H9 (cell line): ENCODE data around the gene HECW1. TPM values are rescaled to one million over a fixed set of nuclear protein-coding genes. Genes with fewer than 3 reads are reported as not detected.

ENCODE experiments used
- DNase-seq: peaks from one replicate; pipeline ENCODE4 v3.0.0-alpha.2; 2017
- H2AFZ ChIP-seq: one replicate; pipeline ENCODE4 v1.6.1; 2013; ENCODE audit warnings: mild to moderate bottlenecking, low read length, control low read depth, moderate library complexity
- H2AK5ac ChIP-seq: 2 replicates; pipeline ENCODE4 v1.6.1; 2013; ENCODE audit warnings: low read length, control low read depth, mixed read lengths; ENCODE audit not compliant: insufficient read length
- H2BK120ac ChIP-seq: one replicate; pipeline ENCODE4 v1.6.1; 2013; ENCODE audit warnings: low read depth, mild to moderate bottlenecking, low read length, control low read depth, inconsistent platforms; ENCODE audit not compliant: poor library complexity, severe bottlenecking
- H2BK12ac ChIP-seq: 2 replicates; pipeline ENCODE4 v1.6.1; 2013; ENCODE audit warnings: low read length, control low read depth, mixed read lengths, low read depth; ENCODE audit not compliant: insufficient read length
- H2BK15ac ChIP-seq: 2 replicates; pipeline ENCODE4 v1.6.1; 2013; ENCODE audit warnings: low read depth, low read length, control low read depth
- H2BK20ac ChIP-seq: one replicate; pipeline ENCODE4 v1.6.1; 2013; ENCODE audit warnings: low read depth, mild to moderate bottlenecking, low read length, control low read depth, inconsistent platforms; ENCODE audit not compliant: poor library complexity, severe bottlenecking
- H2BK5ac ChIP-seq: 2 replicates; pipeline ENCODE4 v1.6.1; 2013; ENCODE audit warnings: low read length, control low read depth, mixed read lengths; ENCODE audit not compliant: insufficient read length
- H3K14ac ChIP-seq: 2 replicates; pipeline ENCODE4 v1.6.1; 2013; ENCODE audit warnings: low read length, control low read depth; ENCODE audit not compliant: insufficient read depth
- H3K18ac ChIP-seq: 2 replicates; pipeline ENCODE4 v1.6.1; 2013; ENCODE audit warnings: low read depth, mild to moderate bottlenecking, mixed read lengths, low read length, control low read depth; ENCODE audit not compliant: insufficient read length
- H3K23ac ChIP-seq: 2 replicates; pipeline ENCODE4 v1.6.1; 2013; ENCODE audit warnings: low read length, control low read depth, mixed read lengths, low read depth; ENCODE audit not compliant: insufficient read length
- H3K23me2 ChIP-seq: 2 replicates; pipeline ENCODE4 v1.6.1; 2013; ENCODE audit warnings: low read depth, mild to moderate bottlenecking, mixed read lengths, low read length, control low read depth; ENCODE audit not compliant: insufficient read length, poor library complexity, severe bottlenecking
- H3K27ac ChIP-seq: 2 replicates; pipeline ENCODE4 v1.5.1; 2013; ENCODE audit warnings: low read length, control low read depth, mixed read lengths, low read depth; ENCODE audit not compliant: insufficient read length
- H3K27me3 ChIP-seq: 2 replicates; pipeline ENCODE4 v1.6.1; 2013; ENCODE audit warnings: low read length, control low read depth, inconsistent platforms; ENCODE audit not compliant: insufficient read depth
- H3K4ac ChIP-seq: 2 replicates; pipeline ENCODE4 v1.6.1; 2013; ENCODE audit warnings: low read depth, mild to moderate bottlenecking, control low read depth, inconsistent platforms, low read length, moderate library complexity
- H3K4me1 ChIP-seq: 2 replicates; pipeline ENCODE4 v1.6.1; 2013; ENCODE audit warnings: low read length, control low read depth, inconsistent platforms; ENCODE audit not compliant: insufficient read depth
- H3K4me2 ChIP-seq: 2 replicates; pipeline ENCODE4 v1.6.1; 2013; ENCODE audit warnings: low read length, control low read depth, mixed read lengths; ENCODE audit not compliant: insufficient read length, insufficient read depth
- H3K56ac ChIP-seq: 2 replicates; pipeline ENCODE4 v1.6.1; 2013; ENCODE audit warnings: low read depth, mild to moderate bottlenecking, mixed read lengths, low read length, control low read depth; ENCODE audit not compliant: insufficient read length
- H3K79me1 ChIP-seq: 2 replicates; pipeline ENCODE4 v1.6.1; 2013; ENCODE audit warnings: low read depth, mild to moderate bottlenecking, moderate library complexity, low read length, control low read depth, inconsistent platforms; ENCODE audit not compliant: insufficient read depth, poor library complexity, severe bottlenecking
- H3K79me2 ChIP-seq: 2 replicates; pipeline ENCODE4 v1.6.1; 2013; ENCODE audit warnings: low read length, control low read depth, inconsistent platforms; ENCODE audit not compliant: insufficient read depth
- H3K9ac ChIP-seq: 2 replicates; pipeline ENCODE4 v1.6.1; 2013; ENCODE audit warnings: low read length, control low read depth, mixed read lengths; ENCODE audit not compliant: insufficient read length; ENCODE audit errors: extremely low read depth
- H3K9me3 ChIP-seq: one replicate; pipeline ENCODE4 v1.6.1; 2013; ENCODE audit warnings: low read depth, low read length, inconsistent platforms; ENCODE audit not compliant: control insufficient read depth
- H3T11ph ChIP-seq: one replicate; pipeline ENCODE4 v1.6.1; 2013; ENCODE audit warnings: mild to moderate bottlenecking, low read length, control low read depth, inconsistent platforms
- H4K20me1 ChIP-seq: one replicate; pipeline ENCODE4 v1.6.1; 2013; ENCODE audit not compliant: control insufficient read depth, insufficient read length, insufficient read depth
- H4K5ac ChIP-seq: 2 replicates; pipeline ENCODE4 v1.6.1; 2013; ENCODE audit warnings: low read depth, mild to moderate bottlenecking, mixed read lengths, low read length, control low read depth; ENCODE audit not compliant: insufficient read length
- H4K8ac ChIP-seq: replicated peaks from 2 replicates; pipeline ENCODE4 v1.6.1; 2013; ENCODE audit warnings: low read length, control low read depth, mixed read lengths, low read depth; ENCODE audit not compliant: insufficient read length
- H4K91ac ChIP-seq: 2 replicates; pipeline ENCODE4 v1.6.1; 2013; ENCODE audit warnings: low read depth, mild to moderate bottlenecking, moderate library complexity, mixed read lengths, low read length, control low read depth; ENCODE audit not compliant: insufficient read length
- H3K27ac Mint-ChIP-seq, 3 experiments: 2 replicates in 2 of 3; 3 replicates in 1 of 3; pipeline ENCODE4 v1.8.0; 2020 to 2021; ENCODE audit warnings: mixed read lengths in 3 of 3, mild to moderate bottlenecking in 1 of 3, moderate library complexity in 1 of 3
- H3K27me3 Mint-ChIP-seq: 2 replicates; pipeline ENCODE4 v1.8.0; 2021; ENCODE audit warnings: low read depth, mild to moderate bottlenecking, moderate library complexity, mixed read lengths
- H3K36me3 Mint-ChIP-seq, 3 experiments: 2 replicates in 2 of 3; 3 replicates in 1 of 3; pipeline ENCODE4 v1.8.0; 2020 to 2021; ENCODE audit warnings: low read depth in 3 of 3, mixed read lengths in 3 of 3; ENCODE audit not compliant: insufficient read depth in 1 of 3
- H3K4me1 Mint-ChIP-seq, 2 experiments: 2 replicates each; pipeline ENCODE4 v1.8.0; 2020; ENCODE audit warnings: mixed read lengths in 2 of 2
- H3K4me3 Mint-ChIP-seq, 2 experiments: 2 replicates in 1 of 2; 3 replicates in 1 of 2; pipeline ENCODE4 v1.8.0; 2020 to 2021; ENCODE audit warnings: mild to moderate bottlenecking in 2 of 2, mixed read lengths in 2 of 2, moderate library complexity in 1 of 2
- H3K9me3 Mint-ChIP-seq, 2 experiments: 2 replicates in 1 of 2; 3 replicates in 1 of 2; pipeline ENCODE4 v1.8.0; 2020; ENCODE audit warnings: mild to moderate bottlenecking in 2 of 2, mixed read lengths in 2 of 2, moderate library complexity in 1 of 2
- WGBS: extraction: QIAGEN DNeasy Blood & Tissue Kit; methylation state at CpG from one replicate; pipeline ENCODE4 v1.1.7; 2013; ENCODE audit warnings: missing lambda C conversion rate, low lambda C conversion rate, mixed read lengths; ENCODE audit not compliant: insufficient read length; ENCODE audit errors: extremely low coverage; 5-methylcytosine and 5-hydroxymethylcytosine counted together
- total RNA-seq: library from RNA; stranded (reverse); gene quantifications from 2 replicates; pipeline ENCODE4 v1.2.1, GENCODE V29; 2021
- TF ChIP-seq, protein P1 (sequence below): fragments of 200-600 bp; sonication (generic); conservative IDR thresholded peaks from 3 replicates; pipeline ENCODE4 v1.8.0; 2021; ENCODE audit warnings: antibody characterized with exemption, mild to moderate bottlenecking

The HECW1 gene
- total RNA-seq, 1 experiment from 2014 or later = 5.0 TPM

DNA sequence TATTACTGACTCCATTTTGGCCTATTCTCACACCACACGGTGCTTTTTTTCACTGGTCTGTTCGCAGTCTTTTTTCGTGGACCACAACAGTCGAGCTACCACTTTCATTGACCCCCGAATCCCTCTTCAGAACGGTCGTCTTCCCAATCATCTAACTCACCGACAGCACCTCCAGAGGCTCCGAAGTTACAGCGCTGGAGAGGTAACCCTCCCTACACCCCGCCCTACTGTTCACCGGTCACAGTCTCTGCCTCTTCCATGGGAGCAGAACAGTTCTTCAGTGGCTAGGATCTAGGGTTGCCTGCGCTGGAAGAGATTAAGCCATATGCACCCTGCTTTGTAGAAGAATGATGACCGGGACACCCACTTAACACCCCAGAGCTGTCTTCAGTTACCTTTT is 367.1 kb downstream of the HECW1 start:
- H4K20me1 ChIP-seq = no peaks in the 10 kb centered on the region
- no peak overlapping the region for H3K4me2 ChIP-seq
- WGBS = no CpG with 5 or more reads among the region's 14 CpGs

More for the DNA sequence above, 367.1 kb downstream of the HECW1 start:
- Histone ChIP-seq H2BK20ac (no peak overlapping the region), H3K4ac (no peak overlapping the region), H2BK15ac (no peak overlapping the region), H2BK5ac (no peak overlapping the region), H2AFZ (no peak overlapping the region), H3K79me1 (no peaks in the 10 kb centered on the region), H3K4me1 (no peaks in the 10 kb centered on the region), H4K5ac (no peak overlapping the region), H2AK5ac (no peak overlapping the region), H3K9ac (no peak overlapping the region), H4K8ac (no peak overlapping the region), H3K9me3 (no peaks in the 10 kb centered on the region), H3K79me2 (no peaks in the 10 kb centered on the region), H3K27ac (no peak overlapping the region), H2BK12ac (no peak overlapping the region), H3K14ac (no peak overlapping the region), H3K23me2 (no peaks in the 10 kb centered on the region), H3K27me3 (no peaks in the 10 kb centered on the region), H4K91ac (no peak overlapping the region), H3K56ac (no peak overlapping the region), H3T11ph (no peak overlapping the region), H3K23ac (no peak overlapping the region), H2BK120ac (no peak overlapping the region), H3K18ac (no peak overlapping the region)
- no peak overlapping the region for H3K4me3 Mint-ChIP-seq
- H3K36me3 Mint-ChIP-seq = peaks cover 12 to 16% (median 14%) of the 10 kb centered on the region in 3 experiments
- peaks cover 3 to 7% of the 10 kb centered on the region in 2 experiments; a peak in 2 of 4 replicates for H3K4me1 Mint-ChIP-seq
- peaks cover 13% of the 10 kb centered on the region in 2 experiments for H3K9me3 Mint-ChIP-seq
- DNase-seq = no peak
- TF ChIP-seq, protein P1, sequence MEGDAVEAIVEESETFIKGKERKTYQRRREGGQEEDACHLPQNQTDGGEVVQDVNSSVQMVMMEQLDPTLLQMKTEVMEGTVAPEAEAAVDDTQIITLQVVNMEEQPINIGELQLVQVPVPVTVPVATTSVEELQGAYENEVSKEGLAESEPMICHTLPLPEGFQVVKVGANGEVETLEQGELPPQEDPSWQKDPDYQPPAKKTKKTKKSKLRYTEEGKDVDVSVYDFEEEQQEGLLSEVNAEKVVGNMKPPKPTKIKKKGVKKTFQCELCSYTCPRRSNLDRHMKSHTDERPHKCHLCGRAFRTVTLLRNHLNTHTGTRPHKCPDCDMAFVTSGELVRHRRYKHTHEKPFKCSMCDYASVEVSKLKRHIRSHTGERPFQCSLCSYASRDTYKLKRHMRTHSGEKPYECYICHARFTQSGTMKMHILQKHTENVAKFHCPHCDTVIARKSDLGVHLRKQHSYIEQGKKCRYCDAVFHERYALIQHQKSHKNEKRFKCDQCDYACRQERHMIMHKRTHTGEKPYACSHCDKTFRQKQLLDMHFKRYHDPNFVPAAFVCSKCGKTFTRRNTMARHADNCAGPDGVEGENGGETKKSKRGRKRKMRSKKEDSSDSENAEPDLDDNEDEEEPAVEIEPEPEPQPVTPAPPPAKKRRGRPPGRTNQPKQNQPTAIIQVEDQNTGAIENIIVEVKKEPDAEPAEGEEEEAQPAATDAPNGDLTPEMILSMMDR = no peak
- H3K27me3 Mint-ChIP-seq = no peaks in the 10 kb centered on the region
- H3K27ac Mint-ChIP-seq = no peak overlapping the region
